ENCODE measurements around the gene VIPR2.
A peak's percentile ranks its signal among the peaks of the same experiment; 100 is the strongest.
"Not testable (repeated sequence)": the region's sequence is repeated elsewhere in the genome, so short reads cannot be mapped to it uniquely, and the experiment has no call there.

The VIPR2 gene

GRCh38 chr7:159105832-159106811 lies 38.5 kb downstream of the VIPR2 start:
- peak; percentile 8 for DNase-seq (ENCODE audit: low read depth, low spot score)

- no peak for DNase-seq (ENCODE audit: low read depth, low spot score)
These were observed 39.4 kb downstream of the VIPR2 start for GRCh38 chr7:159105066-159105780.

- no peak for DNase-seq (ENCODE audit: low read depth, low spot score)
These were observed 40.3 kb downstream of the VIPR2 start for GRCh38 chr7:159104188-159104920.

- no peak for DNase-seq (ENCODE audit: low read depth, low spot score)
These were observed 41.1 kb downstream of the VIPR2 start for GRCh38 chr7:159103382-159104187.

GRCh38 chr7:159102681-159103381 lies 41.8 kb downstream of the VIPR2 start:
- DNase-seq (ENCODE audit: low read depth, low spot score) = no peak

- DNase-seq (ENCODE audit: low read depth, low spot score) = not testable (repeated sequence)
These were observed 43.0 kb downstream of the VIPR2 start for GRCh38 chr7:159101661-159102091.

GRCh38 chr7:159101083-159101395 lies 43.6 kb downstream of the VIPR2 start:
- DNase-seq (ENCODE audit: low read depth, low spot score) = not testable (repeated sequence)

- not testable (repeated sequence) for DNase-seq (ENCODE audit: low read depth, low spot score)
These were observed 44.2 kb downstream of the VIPR2 start for GRCh38 chr7:159100281-159101082.

GRCh38 chr7:159099711-159100231 lies 44.9 kb downstream of the VIPR2 start:
- DNase-seq (ENCODE audit: low read depth, low spot score) = no peak

- peak; percentile 7 for DNase-seq (ENCODE audit: low read depth, low spot score)
These were observed 45.6 kb downstream of the VIPR2 start for GRCh38 chr7:159098811-159099655.

- no peak for DNase-seq (ENCODE audit: low read depth, low spot score)
These were observed 46.3 kb downstream of the VIPR2 start for GRCh38 chr7:159098424-159098786.

GRCh38 chr7:159097661-159098423 lies 46.8 kb downstream of the VIPR2 start:
- no peak for DNase-seq (ENCODE audit: low read depth, low spot score)

GRCh38 chr7:159096736-159097581 lies 47.7 kb downstream of the VIPR2 start:
- DNase-seq (ENCODE audit: low read depth, low spot score) = no peak

GRCh38 chr7:159095979-159096411 lies 48.7 kb downstream of the VIPR2 start:
- DNase-seq (ENCODE audit: low read depth, low spot score) = no peak

GRCh38 chr7:159094919-159095915 lies 49.5 kb downstream of the VIPR2 start:
- no peak for DNase-seq (ENCODE audit: low read depth, low spot score)
